ENCODE data around the gene DNMT3B.

DNA sequence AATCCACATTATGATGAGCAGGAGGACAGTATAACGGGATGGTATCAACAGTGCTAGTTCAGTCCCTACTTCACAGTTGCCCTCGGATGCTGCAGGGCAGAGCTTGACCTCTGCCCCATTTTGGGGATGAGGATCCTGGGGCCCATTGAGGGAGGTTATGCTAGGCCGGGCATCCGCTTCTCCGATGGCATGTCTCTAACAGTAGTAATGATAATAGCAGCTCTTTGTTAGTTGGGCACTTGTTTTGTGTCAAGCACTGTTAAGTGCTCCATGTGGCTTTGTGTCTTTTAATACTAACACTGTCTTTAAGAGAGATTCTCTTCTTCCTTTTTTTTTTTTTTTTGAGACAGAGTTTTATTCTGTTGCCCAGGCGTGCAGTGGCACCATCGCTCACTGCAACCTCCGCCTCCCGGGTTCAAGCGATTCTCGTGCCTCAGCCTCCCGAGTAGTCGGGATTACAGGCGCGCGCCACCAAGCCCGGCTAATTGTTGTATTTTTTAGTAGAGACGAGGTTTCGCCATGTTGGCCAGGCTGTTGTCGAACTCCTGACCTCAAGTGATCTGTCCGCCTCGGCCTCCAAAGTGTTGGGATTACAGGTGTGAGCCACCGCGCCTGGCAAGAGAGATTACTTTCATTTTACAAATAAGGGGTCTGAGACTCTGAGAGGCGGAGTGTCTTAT lies 58.7 kb downstream of the DNMT3B start:
- TF ChIP-seq, protein P1, sequence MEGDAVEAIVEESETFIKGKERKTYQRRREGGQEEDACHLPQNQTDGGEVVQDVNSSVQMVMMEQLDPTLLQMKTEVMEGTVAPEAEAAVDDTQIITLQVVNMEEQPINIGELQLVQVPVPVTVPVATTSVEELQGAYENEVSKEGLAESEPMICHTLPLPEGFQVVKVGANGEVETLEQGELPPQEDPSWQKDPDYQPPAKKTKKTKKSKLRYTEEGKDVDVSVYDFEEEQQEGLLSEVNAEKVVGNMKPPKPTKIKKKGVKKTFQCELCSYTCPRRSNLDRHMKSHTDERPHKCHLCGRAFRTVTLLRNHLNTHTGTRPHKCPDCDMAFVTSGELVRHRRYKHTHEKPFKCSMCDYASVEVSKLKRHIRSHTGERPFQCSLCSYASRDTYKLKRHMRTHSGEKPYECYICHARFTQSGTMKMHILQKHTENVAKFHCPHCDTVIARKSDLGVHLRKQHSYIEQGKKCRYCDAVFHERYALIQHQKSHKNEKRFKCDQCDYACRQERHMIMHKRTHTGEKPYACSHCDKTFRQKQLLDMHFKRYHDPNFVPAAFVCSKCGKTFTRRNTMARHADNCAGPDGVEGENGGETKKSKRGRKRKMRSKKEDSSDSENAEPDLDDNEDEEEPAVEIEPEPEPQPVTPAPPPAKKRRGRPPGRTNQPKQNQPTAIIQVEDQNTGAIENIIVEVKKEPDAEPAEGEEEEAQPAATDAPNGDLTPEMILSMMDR (IDR thresholded peaks at IDR 0.05) = no peak
- TF ChIP-seq POLR2A (IDR thresholded peaks at IDR 0.05) = no peak

Measured in thyroid gland (tissue), 4 donors.